Neural cell (in vitro differentiated cells): ENCODE measurements around the gene ARL15. TPM values are rescaled to one million over a fixed set of nuclear protein-coding genes. Genes with fewer than 3 reads are reported as not detected.

Source experiments
- H2AFZ ChIP-seq: fragments of 200-600, 300-800 bp; sonication (generic), shearing (Covaris generic); 2 replicates; pipeline ENCODE4 v1.6.0; 2014; ENCODE audit warnings: low read depth, mild to moderate bottlenecking, antibody characterized with exemption, low read length, moderate library complexity
- H3F3A ChIP-seq: fragments of 200-600 bp; shearing (Covaris generic); 2 replicates; pipeline ENCODE4 v1.6.1; 2016; ENCODE audit warnings: mild to moderate bottlenecking, moderate library complexity, mixed read lengths, antibody characterized with exemption, low read length; ENCODE audit not compliant: insufficient read depth, poor library complexity, severe bottlenecking
- H3K27ac ChIP-seq: fragments of 200-600, 300-800 bp; sonication (generic), shearing (Covaris generic); 2 replicates; pipeline ENCODE4 v1.5.1; 2014; ENCODE audit warnings: mild to moderate bottlenecking, low read length, moderate library complexity
- H3K27me3 ChIP-seq: fragments of 300-800, 200-600 bp; sonication (generic), shearing (Covaris generic); 2 replicates; pipeline ENCODE4 v1.6.0; 2014; ENCODE audit warnings: mild to moderate bottlenecking, low read depth, low read length, moderate library complexity; ENCODE audit not compliant: insufficient read depth
- H3K36me3 ChIP-seq: fragments of 300-800, 200-600 bp; sonication (generic), shearing (Covaris generic); 2 replicates; pipeline ENCODE4 v1.5.1; 2014; ENCODE audit warnings: mild to moderate bottlenecking, antibody characterized with exemption, low read length, moderate library complexity; ENCODE audit not compliant: insufficient read depth
- H3K4me2 ChIP-seq: fragments of 300-800, 200-600 bp; sonication (generic), shearing (Covaris generic); 2 replicates; pipeline ENCODE4 v1.6.0; 2014; ENCODE audit warnings: mild to moderate bottlenecking, low read length
- H3K4me3 ChIP-seq: fragments of 300-800, 200-600 bp; sonication (generic), shearing (Covaris generic); 2 replicates; pipeline ENCODE4 v1.5.1; 2014; ENCODE audit warnings: mild to moderate bottlenecking, low read length, moderate library complexity
- H3K79me2 ChIP-seq: fragments of 200-600 bp; shearing (Covaris generic); replicated peaks from 2 replicates; pipeline ENCODE4 v1.6.0; 2014; ENCODE audit warnings: mild to moderate bottlenecking, low read length, moderate library complexity; ENCODE audit not compliant: insufficient read depth
- H3K9ac ChIP-seq: fragments of 300-800, 200-600 bp; sonication (generic), shearing (Covaris generic); 2 replicates; pipeline ENCODE4 v1.6.1; 2016; ENCODE audit warnings: mild to moderate bottlenecking, low read length, mixed read lengths
- H3K9me2 ChIP-seq: fragments of 200-600 bp; shearing (Covaris generic); 2 replicates; pipeline ENCODE4 v1.6.1; 2016; ENCODE audit warnings: mild to moderate bottlenecking, low read length, mixed read lengths; ENCODE audit not compliant: insufficient read depth
- H3K9me3 ChIP-seq: fragments of 200-600, 300-800 bp; sonication (generic), shearing (Covaris generic); 2 replicates; pipeline ENCODE4 v1.6.1; 2016; ENCODE audit warnings: mild to moderate bottlenecking, mixed run types, low read length, moderate library complexity, mixed read lengths
- H4K20me1 ChIP-seq: fragments of 200-600 bp; shearing (Covaris generic); 2 replicates; pipeline ENCODE4 v1.6.1; 2016; ENCODE audit warnings: mild to moderate bottlenecking, mixed run types; ENCODE audit not compliant: insufficient read depth
- CTCF ChIP-seq: fragments of 450-650 bp; IDR thresholded peaks from 2 replicates; pipeline ENCODE4 v1.5.1; 2014; ENCODE audit warnings: antibody characterized with exemption, mild to moderate bottlenecking, moderate library complexity; ENCODE audit not compliant: poor library complexity, severe bottlenecking
- EP300 ChIP-seq: fragments of 450-650 bp; conservative IDR thresholded peaks from 2 replicates; pipeline ENCODE4 v1.6.1; 2014; ENCODE audit warnings: antibody characterized with exemption, mild to moderate bottlenecking, moderate library complexity; ENCODE audit not compliant: poor library complexity, severe bottlenecking
- EZH2 ChIP-seq: fragments of 200-600, 300-800 bp; shearing (Covaris generic), sonication (generic); IDR thresholded peaks from 2 replicates; pipeline ENCODE4 v1.6.1; 2014; ENCODE audit warnings: antibody characterized with exemption, low read length, borderline replicate concordance, mild to moderate bottlenecking; ENCODE audit not compliant: insufficient read depth, poor library complexity, severe bottlenecking
- MXI1 ChIP-seq: fragments of 450-650 bp; conservative IDR thresholded peaks from 2 replicates; pipeline ENCODE4 v1.6.1; 2014; ENCODE audit warnings: antibody characterized with exemption, mild to moderate bottlenecking; ENCODE audit not compliant: poor library complexity, severe bottlenecking
- POLR2AphosphoS5 ChIP-seq: IDR thresholded peaks from 2 replicates; pipeline ENCODE4 v1.6.1; 2012
- RAD21 ChIP-seq: fragments of 450-650 bp; conservative IDR thresholded peaks from 2 replicates; pipeline ENCODE4 v1.6.1; 2014; ENCODE audit warnings: antibody characterized with exemption, mild to moderate bottlenecking, moderate library complexity
- REST ChIP-seq: IDR thresholded peaks from 2 replicates; pipeline ENCODE4 v1.6.1; 2012; ENCODE audit warnings: borderline replicate concordance
- SMC3 ChIP-seq: fragments of 450-650 bp; conservative IDR thresholded peaks from 2 replicates; pipeline ENCODE4 v1.6.1; 2014; ENCODE audit warnings: antibody characterized with exemption, mild to moderate bottlenecking, moderate library complexity; ENCODE audit not compliant: poor library complexity
- TAF1 ChIP-seq: IDR thresholded peaks from 2 replicates; pipeline ENCODE4 v1.6.1; 2012; ENCODE audit warnings: low read depth
- polyA plus RNA-seq: library from polyadenylated mRNA; depleted of rRNA; stranded (reverse); fragments of >200 nt; gene quantifications from 2 replicates; pipeline ENCODE4 v1.2.3, GENCODE V29; 2014

ARL15 gene
- polyA plus RNA-seq, 1 donor from 2014 or later: 51.9 TPM

- no peaks in the 10 kb centered on the region for H3K9me3 ChIP-seq
- H3K27me3 ChIP-seq: no peaks in the 10 kb centered on the region
- TF ChIP-seq RAD21 (no peak), REST (no peak), EZH2 (no peak), MXI1 (no peak), CTCF (no peak), TAF1 (no peak), EP300 (no peak), SMC3 (no peak), POLR2AphosphoS5 (no peak)
- H3K4me3 ChIP-seq: no peak overlapping the region
- H4K20me1 ChIP-seq: no peaks in the 10 kb centered on the region
- H3F3A ChIP-seq: no peaks in the 10 kb centered on the region
- no peaks in the 10 kb centered on the region for H3K79me2 ChIP-seq
- H3K36me3 ChIP-seq: no peaks in the 10 kb centered on the region
- no peak overlapping the region for H2AFZ ChIP-seq
- H3K4me2 ChIP-seq: no peak overlapping the region
- no peak overlapping the region for H3K27ac ChIP-seq
- H3K9ac ChIP-seq: no peak overlapping the region
- H3K9me2 ChIP-seq: no peaks in the 10 kb centered on the region
Measured at GRCh38 chr5:54221135-54221534, 89.2 kb downstream of the ARL15 start.

- Histone ChIP-seq H4K20me1 (no peaks in the 10 kb centered on the region), H3F3A (no peaks in the 10 kb centered on the region), H2AFZ (no peak overlapping the region), H3K36me3 (no peaks in the 10 kb centered on the region), H3K9ac (no peak overlapping the region), H3K4me3 (no peak overlapping the region), H3K4me2 (no peak overlapping the region), H3K27me3 (no peaks in the 10 kb centered on the region), H3K79me2 (no peaks in the 10 kb centered on the region), H3K9me2 (no peaks in the 10 kb centered on the region), H3K9me3 (no peaks in the 10 kb centered on the region), H3K27ac (no peak overlapping the region)
- TF ChIP-seq CTCF: no peak
- TF ChIP-seq REST: no peak
- TF ChIP-seq EZH2: no peak
Measured at GRCh38 chr5:54220230-54221040, 89.9 kb downstream of the ARL15 start.
